Mesothelial cell of epicardium (in vitro differentiated cells): ENCODE measurements around the gene SLC12A2. TPM values are rescaled to one million over a fixed set of nuclear protein-coding genes. Genes with fewer than 3 reads are reported as not detected.

Experiments used
- DNase-seq, 2 experiments: peaks; one replicate each; pipeline ENCODE4 v3.0.0; 2021; ENCODE audit warnings: low spot score in 2 of 2; ENCODE audit not compliant: unreplicated experiment in 2 of 2
- H3K27ac Mint-ChIP-seq: 2 replicates; pipeline ENCODE4 v1.8.0; 2021; ENCODE audit warnings: mixed read lengths
- H3K27me3 Mint-ChIP-seq: 2 replicates; pipeline ENCODE4 v1.8.0; 2021; ENCODE audit warnings: low read depth, mixed read lengths
- H3K36me3 Mint-ChIP-seq: 2 replicates; pipeline ENCODE4 v1.8.0; 2021; ENCODE audit warnings: mixed read lengths
- H3K4me1 Mint-ChIP-seq: 2 replicates; pipeline ENCODE4 v1.8.0; 2021; ENCODE audit warnings: mixed read lengths
- H3K4me3 Mint-ChIP-seq: 2 replicates; pipeline ENCODE4 v1.8.0; 2021; ENCODE audit warnings: mild to moderate bottlenecking, moderate library complexity, mixed read lengths
- H3K9me3 Mint-ChIP-seq: 2 replicates; pipeline ENCODE4 v1.8.0; 2021; ENCODE audit warnings: mixed read lengths
- CTCF ChIP-seq: fragments of 200-600 bp; sonication (generic); IDR thresholded peaks from one replicate; pipeline ENCODE4 v1.5.0; 2021; ENCODE audit warnings: antibody characterized with exemption; ENCODE audit not compliant: unreplicated experiment
- total RNA-seq: library from RNA; stranded (reverse); gene quantifications from 3 replicates; pipeline ENCODE4 v1.2.1, GENCODE V29; 2021

The SLC12A2 gene
- total RNA-seq, 1 donor from 2014 or later: 27.0 TPM

- no peak for TF ChIP-seq CTCF
- Mint-ChIP-seq H3K4me3 (no peak overlapping the region), H3K9me3 (peaks cover 11% of the 10 kb centered on the region), H3K27ac (no peak overlapping the region), H3K4me1 (peaks cover 17% of the 10 kb centered on the region), H3K36me3 (peaks cover 30% of the 10 kb centered on the region), H3K27me3 (no peaks in the 10 kb centered on the region)
- no peak for DNase-seq
These were observed 74.8 kb downstream of the SLC12A2 start for GRCh38 chr5:128158342-128158741.

- Mint-ChIP-seq H3K27me3 (no peaks in the 10 kb centered on the region), H3K27ac (no peak overlapping the region), H3K4me3 (no peak overlapping the region), H3K9me3 (peaks cover 12% of the 10 kb centered on the region), H3K4me1 (no peaks in the 10 kb centered on the region), H3K36me3 (peaks cover 25% of the 10 kb centered on the region)
- DNase-seq: no peak
- TF ChIP-seq CTCF: no peak
These were observed 80.4 kb downstream of the SLC12A2 start for GRCh38 chr5:128163991-128164390.

GRCh38 chr5:128169401-128170017 is 85.9 kb downstream of the SLC12A2 start:
- Mint-ChIP-seq H3K27me3 (no peaks in the 10 kb centered on the region), H3K27ac (no peak overlapping the region), H3K36me3 (peaks cover 18% of the 10 kb centered on the region), H3K9me3 (peaks cover 12% of the 10 kb centered on the region), H3K4me3 (no peak overlapping the region), H3K4me1 (peaks cover 3% of the 10 kb centered on the region)
- TF ChIP-seq CTCF: no peak
- no peak for DNase-seq

GRCh38 chr5:128172102-128172501 is 88.5 kb downstream of the SLC12A2 start:
- peaks cover 3% of the 10 kb centered on the region for H3K4me1 Mint-ChIP-seq
- H3K9me3 Mint-ChIP-seq: peaks cover 6% of the 10 kb centered on the region
- H3K27ac Mint-ChIP-seq: no peak overlapping the region
- H3K4me3 Mint-ChIP-seq: no peak overlapping the region
- DNase-seq: no peak
- H3K36me3 Mint-ChIP-seq: peaks cover 14% of the 10 kb centered on the region
- no peaks in the 10 kb centered on the region for H3K27me3 Mint-ChIP-seq
- no peak for TF ChIP-seq CTCF

GRCh38 chr5:128174951-128175350 is 91.4 kb downstream of the SLC12A2 start:
- no peak for TF ChIP-seq CTCF
- Mint-ChIP-seq H3K36me3 (peaks cover 23% of the 10 kb centered on the region), H3K27me3 (no peaks in the 10 kb centered on the region), H3K4me3 (no peak overlapping the region), H3K4me1 (no peaks in the 10 kb centered on the region), H3K9me3 (peaks cover 6% of the 10 kb centered on the region), H3K27ac (no peak overlapping the region)
- DNase-seq: no peak

GRCh38 chr5:128192368-128192767 is 108.8 kb downstream of the SLC12A2 start:
- no peak overlapping the region for H3K27ac Mint-ChIP-seq

More at GRCh38 chr5:128192368-128192767, 108.8 kb downstream of the SLC12A2 start:
- no peak overlapping the region for H3K4me3 Mint-ChIP-seq
- peaks cover 7% of the 10 kb centered on the region for H3K36me3 Mint-ChIP-seq
- peaks cover 11% of the 10 kb centered on the region for H3K4me1 Mint-ChIP-seq
- H3K27me3 Mint-ChIP-seq: no peaks in the 10 kb centered on the region
- H3K9me3 Mint-ChIP-seq: no peaks in the 10 kb centered on the region
- no peak for DNase-seq
- no peak for TF ChIP-seq CTCF
